HepG2 (cell line): ENCODE data around the gene RXYLT1. TPM values are rescaled to one million over a fixed set of nuclear protein-coding genes. Genes with fewer than 3 reads are reported as not detected.
A peak's percentile ranks its signal among the peaks of the same experiment; 100 is the strongest.

Experiments used
- ARNT2 ChIP-seq: sonication (generic); formaldehyde crosslinking; IDR thresholded peaks from 2 replicates; pipeline ENCODE4 v1.8.0; 2022; ENCODE audit warnings: mild to moderate bottlenecking, low read depth, missing genetic modification reagents, moderate library complexity
- CBX1 ChIP-seq: IDR thresholded peaks from one replicate; pipeline ENCODE4 v1.6.1; 2016; ENCODE audit warnings: antibody characterized with exemption, low read depth
- CCDC6 ChIP-seq: sonication (generic); formaldehyde crosslinking; IDR thresholded peaks from 2 replicates; pipeline ENCODE4 v1.8.1; 2022; ENCODE audit warnings: mild to moderate bottlenecking, missing genetic modification reagents, moderate library complexity
- DR1 ChIP-seq: sonication (generic); formaldehyde crosslinking; IDR thresholded peaks from 2 replicates; pipeline ENCODE4 v1.8.0; 2021; ENCODE audit warnings: mild to moderate bottlenecking, missing genetic modification reagents, inconsistent platforms
- FOXA1 ChIP-seq, 2 experiments: fragments of 450-650 bp in 1 of 2; sonication (generic) in 1 of 2; formaldehyde crosslinking in 1 of 2; IDR thresholded peaks; 2 replicates each; pipeline versions ENCODE4 v1.4.0 to v1.6.1; 2016 to 2020; ENCODE audit warnings: missing genetic modification reagents in 1 of 2
- IKZF4 ChIP-seq: sonication (generic); formaldehyde crosslinking; IDR thresholded peaks from 2 replicates; pipeline ENCODE4 v1.5.1; 2020; ENCODE audit warnings: borderline replicate concordance, mild to moderate bottlenecking, low read depth, missing genetic modification reagents; ENCODE audit errors: not compliant biosample characterization
- KLF11 ChIP-seq: IDR thresholded peaks from 2 replicates; pipeline ENCODE4 v1.6.1; 2016; ENCODE audit warnings: missing compliant biosample characterization
- MEIS1 ChIP-seq: sonication (generic); formaldehyde crosslinking; IDR thresholded peaks from 2 replicates; pipeline ENCODE4 v1.9.0; 2021; ENCODE audit warnings: mild to moderate bottlenecking, missing genetic modification reagents, moderate library complexity, borderline replicate concordance
- MIER2 ChIP-seq: IDR thresholded peaks from 2 replicates; pipeline ENCODE4 v1.6.1; 2016; ENCODE audit warnings: missing biosample characterization, missing genetic modification reagents
- MZF1 ChIP-seq: sonication (generic); formaldehyde crosslinking; IDR thresholded peaks from 2 replicates; pipeline ENCODE4 v1.8.1; 2023; ENCODE audit warnings: mild to moderate bottlenecking, missing genetic modification reagents, borderline replicate concordance
- ONECUT2 ChIP-seq: sonication (generic); formaldehyde crosslinking; IDR thresholded peaks from 2 replicates; pipeline ENCODE4 v1.4.0; 2020; ENCODE audit warnings: missing genetic modification reagents
- PHF20 ChIP-seq: sonication (generic); formaldehyde crosslinking; IDR thresholded peaks from 2 replicates; pipeline ENCODE4 v1.5.0; 2020; ENCODE audit warnings: mild to moderate bottlenecking, missing genetic modification reagents
- RAD21 ChIP-seq: fragments of 450-650 bp; formaldehyde crosslinking; IDR thresholded peaks from 2 replicates; pipeline ENCODE4 v1.5.0; 2020; ENCODE audit warnings: mild to moderate bottlenecking
- RBFOX2 ChIP-seq: fragments of 200-400 bp; formaldehyde crosslinking; IDR thresholded peaks from 2 replicates; pipeline ENCODE4 v1.6.1; 2017; ENCODE audit warnings: low read depth, mild to moderate bottlenecking, low read length
- RORA ChIP-seq: sonication (generic); formaldehyde crosslinking; IDR thresholded peaks from 2 replicates; pipeline ENCODE4 v1.5.0; 2020; ENCODE audit warnings: mild to moderate bottlenecking, missing genetic modification reagents, moderate library complexity
- ZNF331 ChIP-seq: sonication (generic); formaldehyde crosslinking; IDR thresholded peaks from 2 replicates; pipeline ENCODE4 v1.4.0; 2020; ENCODE audit warnings: missing genetic modification reagents
- ZNF343 ChIP-seq: sonication (generic); formaldehyde crosslinking; IDR thresholded peaks from 2 replicates; pipeline ENCODE4 v1.4.0; 2020; ENCODE audit warnings: mild to moderate bottlenecking, missing genetic modification reagents
- ZNF589 ChIP-seq: sonication (generic); formaldehyde crosslinking; conservative IDR thresholded peaks from 2 replicates; pipeline ENCODE4 v1.8.0; 2022; ENCODE audit warnings: mild to moderate bottlenecking, moderate library complexity, missing genetic modification reagents
- ZNF614 ChIP-seq: IDR thresholded peaks from 2 replicates; pipeline ENCODE4 v1.6.1; 2018; ENCODE audit warnings: missing biosample characterization, missing genetic modification reagents, inconsistent platforms, borderline replicate concordance
- ZNF713 ChIP-seq: sonication (generic); formaldehyde crosslinking; IDR thresholded peaks from 2 replicates; pipeline ENCODE4 v1.4.0; 2020; ENCODE audit warnings: mild to moderate bottlenecking, missing genetic modification reagents
- ZNF777 ChIP-seq: sonication (generic); formaldehyde crosslinking; IDR thresholded peaks from 2 replicates; pipeline ENCODE4 v1.4.0; 2020; ENCODE audit warnings: missing genetic modification reagents
- polyA plus RNA-seq, 8 experiments: library from polyadenylated mRNA; depleted of rRNA in 3 of 8; stranded (reverse) in 7 of 8; unstranded in 1 of 8; fragments of >200 nt; fragmentation: Illumina TruSeq in 4 of 8; extraction: Trizol in 4 of 8; gene quantifications; 2 replicates each; pipeline versions ENCODE4 v1.2.1 to v1.2.3, GENCODE V29; 2011 to 2016; ENCODE audit warnings: low read depth in 4 of 8, missing spikeins in 1 of 8, mixed read lengths in 1 of 8; ENCODE audit not compliant: insufficient read depth in 1 of 8
- total RNA-seq, 5 experiments: library from RNA; depleted of rRNA; stranded (reverse); fragments of >200 nt; fragmentation: Illumina TruSeq; extraction: Trizol; gene quantifications; 2 replicates each; pipeline ENCODE4 v1.2.3, GENCODE V29; 2016; ENCODE audit warnings: low read depth in 1 of 5
- TF ChIP-seq, protein P1 (sequence below): sonication (generic); formaldehyde crosslinking; IDR thresholded peaks from 2 replicates; pipeline ENCODE4 v1.4.0; 2020; ENCODE audit warnings: missing genetic modification reagents, borderline replicate concordance
- TF ChIP-seq, protein P2 (sequence below): fragments of 450-650 bp; IDR thresholded peaks from 2 replicates; pipeline ENCODE4 v1.6.1; 2016
- TF ChIP-seq, protein P3 (sequence below): sonication (generic); IDR thresholded peaks from 2 replicates; pipeline ENCODE4 v1.6.1; 2016; ENCODE audit warnings: low read depth, borderline replicate concordance
- TF ChIP-seq, protein P4 (sequence below): sonication (generic); formaldehyde crosslinking; IDR thresholded peaks from 2 replicates; pipeline ENCODE4 v1.5.0; 2020; ENCODE audit warnings: missing genetic modification reagents

The RXYLT1 gene
- total and polyA plus RNA-seq, 2 of the 13 experiments (the other 11 are each of a cell fraction or from before 2014, with no cell fraction given), result 8.3 to 15.5 TPM

DNA sequence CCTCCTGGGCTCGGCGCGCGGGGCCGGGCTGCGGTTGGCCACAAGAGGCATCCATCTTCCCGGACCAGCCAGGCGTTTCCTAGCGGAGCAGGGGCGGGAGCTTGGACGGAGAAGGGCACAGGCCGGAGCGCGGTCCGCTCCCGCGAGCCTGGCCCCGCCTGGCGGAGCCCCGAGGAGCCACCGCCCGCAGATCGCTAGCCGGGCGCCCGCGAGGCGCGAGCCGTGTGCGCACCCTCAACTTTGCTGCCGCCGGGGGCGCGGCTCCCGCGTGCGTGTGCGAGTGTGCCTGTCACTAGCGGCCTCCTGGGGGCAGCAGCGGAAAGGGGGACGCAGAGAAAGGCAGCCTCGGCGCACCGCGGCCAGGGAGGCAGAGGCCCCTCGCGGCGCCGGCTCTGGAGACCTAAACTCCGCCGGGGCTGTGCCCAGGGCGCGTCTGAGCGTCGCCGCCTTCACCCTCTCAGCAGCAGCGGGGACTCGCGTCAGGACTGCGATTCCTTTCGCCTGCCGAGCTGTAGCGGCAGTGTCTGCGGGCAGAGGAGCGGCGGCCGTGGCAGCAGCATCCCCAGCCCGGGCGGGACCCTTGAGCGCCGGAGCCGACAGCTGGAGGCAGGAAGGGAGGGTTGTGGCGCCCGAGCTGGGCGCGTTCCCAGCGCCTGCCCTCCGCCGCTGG, 64.1 kb downstream of the RXYLT1 start (continued):
- TF ChIP-seq, protein P1, sequence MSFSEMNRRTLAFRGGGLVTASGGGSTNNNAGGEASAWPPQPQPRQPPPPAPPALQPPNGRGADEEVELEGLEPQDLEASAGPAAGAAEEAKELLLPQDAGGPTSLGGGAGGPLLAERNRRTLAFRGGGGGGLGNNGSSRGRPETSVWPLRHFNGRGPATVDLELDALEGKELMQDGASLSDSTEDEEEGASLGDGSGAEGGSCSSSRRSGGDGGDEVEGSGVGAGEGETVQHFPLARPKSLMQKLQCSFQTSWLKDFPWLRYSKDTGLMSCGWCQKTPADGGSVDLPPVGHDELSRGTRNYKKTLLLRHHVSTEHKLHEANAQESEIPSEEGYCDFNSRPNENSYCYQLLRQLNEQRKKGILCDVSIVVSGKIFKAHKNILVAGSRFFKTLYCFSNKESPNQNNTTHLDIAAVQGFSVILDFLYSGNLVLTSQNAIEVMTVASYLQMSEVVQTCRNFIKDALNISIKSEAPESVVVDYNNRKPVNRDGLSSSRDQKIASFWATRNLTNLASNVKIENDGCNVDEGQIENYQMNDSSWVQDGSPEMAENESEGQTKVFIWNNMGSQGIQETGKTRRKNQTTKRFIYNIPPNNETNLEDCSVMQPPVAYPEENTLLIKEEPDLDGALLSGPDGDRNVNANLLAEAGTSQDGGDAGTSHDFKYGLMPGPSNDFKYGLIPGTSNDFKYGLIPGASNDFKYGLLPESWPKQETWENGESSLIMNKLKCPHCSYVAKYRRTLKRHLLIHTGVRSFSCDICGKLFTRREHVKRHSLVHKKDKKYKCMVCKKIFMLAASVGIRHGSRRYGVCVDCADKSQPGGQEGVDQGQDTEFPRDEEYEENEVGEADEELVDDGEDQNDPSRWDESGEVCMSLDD (CRISPR knock-in tag), result peak; percentile 53; the same call in 1 of the 2 replicates
- TF ChIP-seq PHF20 (CRISPR knock-in tag) (peak; percentile 56; the same call in 1 of the 2 replicates), ZNF331 (CRISPR knock-in tag) (peak; percentile 69), CBX1 (peak; percentile 84), ZNF713 (CRISPR knock-in tag) (peak; percentile 68; the same call in 1 of the 2 replicates), MEIS1 (CRISPR knock-in tag) (peak; percentile 75; the same call in 1 of the 2 replicates), ARNT2 (CRISPR knock-in tag) (peak; percentile 78), ZNF589 (CRISPR knock-in tag) (no peak), ZNF343 (CRISPR knock-in tag) (peak; percentile 92; the same call in 1 of the 2 replicates), FOXA1 (IDR thresholded peaks at IDR 0.05) (no peak), FOXA1 (CRISPR knock-in tag; IDR thresholded peaks at IDR 0.05) (peak; percentile 34; the same call in 1 of the 2 replicates), MIER2 (CRISPR knock-in tag) (peak; percentile 62; the same call in 1 of the 2 replicates), CCDC6 (CRISPR knock-in tag) (peak; percentile 88; the same call in 1 of the 2 replicates), RBFOX2 (peak; percentile 60), RAD21 (CRISPR knock-in tag) (peak; percentile 100), ZNF777 (CRISPR knock-in tag) (peak; percentile 89), MZF1 (CRISPR knock-in tag) (no peak), KLF11 (CRISPR knock-in tag) (0 out of 2 replicates have a peak, but pooled peaks have one; percentile 53), RORA (no peak), DR1 (CRISPR knock-in tag) (peak; percentile 55; the same call in 1 of the 2 replicates), ONECUT2 (CRISPR knock-in tag) (no peak), IKZF4 (peak; percentile 62), ZNF614 (CRISPR knock-in tag) (peak; percentile 55; the same call in 1 of the 2 replicates)
- TF ChIP-seq, protein P2, sequence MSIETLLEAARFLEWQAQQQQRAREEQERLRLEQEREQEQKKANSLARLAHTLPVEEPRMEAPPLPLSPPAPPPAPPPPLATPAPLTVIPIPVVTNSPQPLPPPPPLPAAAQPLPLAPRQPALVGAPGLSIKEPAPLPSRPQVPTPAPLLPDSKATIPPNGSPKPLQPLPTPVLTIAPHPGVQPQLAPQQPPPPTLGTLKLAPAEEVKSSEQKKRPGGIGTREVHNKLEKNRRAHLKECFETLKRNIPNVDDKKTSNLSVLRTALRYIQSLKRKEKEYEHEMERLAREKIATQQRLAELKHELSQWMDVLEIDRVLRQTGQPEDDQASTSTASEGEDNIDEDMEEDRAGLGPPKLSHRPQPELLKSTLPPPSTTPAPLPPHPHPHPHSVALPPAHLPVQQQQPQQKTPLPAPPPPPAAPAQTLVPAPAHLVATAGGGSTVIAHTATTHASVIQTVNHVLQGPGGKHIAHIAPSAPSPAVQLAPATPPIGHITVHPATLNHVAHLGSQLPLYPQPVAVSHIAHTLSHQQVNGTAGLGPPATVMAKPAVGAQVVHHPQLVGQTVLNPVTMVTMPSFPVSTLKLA, result peak; percentile 25; the same call in 1 of the 2 replicates
- TF ChIP-seq, protein P3, sequence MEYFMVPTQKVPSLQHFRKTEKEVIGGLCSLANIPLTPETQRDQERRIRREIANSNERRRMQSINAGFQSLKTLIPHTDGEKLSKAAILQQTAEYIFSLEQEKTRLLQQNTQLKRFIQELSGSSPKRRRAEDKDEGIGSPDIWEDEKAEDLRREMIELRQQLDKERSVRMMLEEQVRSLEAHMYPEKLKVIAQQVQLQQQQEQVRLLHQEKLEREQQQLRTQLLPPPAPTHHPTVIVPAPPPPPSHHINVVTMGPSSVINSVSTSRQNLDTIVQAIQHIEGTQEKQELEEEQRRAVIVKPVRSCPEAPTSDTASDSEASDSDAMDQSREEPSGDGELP, result peak; percentile 15; the same call in 1 of the 2 replicates
- TF ChIP-seq, protein P4, sequence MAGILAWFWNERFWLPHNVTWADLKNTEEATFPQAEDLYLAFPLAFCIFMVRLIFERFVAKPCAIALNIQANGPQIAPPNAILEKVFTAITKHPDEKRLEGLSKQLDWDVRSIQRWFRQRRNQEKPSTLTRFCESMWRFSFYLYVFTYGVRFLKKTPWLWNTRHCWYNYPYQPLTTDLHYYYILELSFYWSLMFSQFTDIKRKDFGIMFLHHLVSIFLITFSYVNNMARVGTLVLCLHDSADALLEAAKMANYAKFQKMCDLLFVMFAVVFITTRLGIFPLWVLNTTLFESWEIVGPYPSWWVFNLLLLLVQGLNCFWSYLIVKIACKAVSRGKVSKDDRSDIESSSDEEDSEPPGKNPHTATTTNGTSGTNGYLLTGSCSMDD (CRISPR knock-in tag), result no peak
